Measurements from ENCODE around the gene FAM163B. TPM values are rescaled to one million over a fixed set of nuclear protein-coding genes. Genes with fewer than 3 reads are reported as not detected.
A peak's percentile ranks its signal among the peaks of the same experiment; 100 is the strongest.

FAM163B gene
- polyA plus RNA-seq, 1 of the 3 experiments (the other 2 are of a cell fraction) = 0.05 TPM

- CTCF ChIA-PET = interaction anchor here (1.0 to 2.8 kb wide), 5 partner anchors 8 to 28 kb away, joined by 3 to 9 read pairs (median 4); partner anchors contain the start of gene ADAMTSL2
- no peaks in the 10 kb centered on the region for H3K27me3 ChIP-seq (ENCODE audit: insufficient read depth)
- no peak for TF ChIP-seq IRF3 (IDR thresholded peaks at IDR 0.05; ENCODE audit: low read depth, low read length)
- no peak for TF ChIP-seq FOXJ3 (CRISPR knock-in tag; IDR thresholded peaks at IDR 0.05)
- TF ChIP-seq TAF1 (IDR thresholded peaks at IDR 0.05; ENCODE audit: borderline replicate concordance, low read depth, low read length) = no peak
- peaks cover 0 to 2% of the 10 kb centered on the region in 2 experiments for H3K36me3 ChIP-seq (replicated peaks in 1 of 2; ENCODE audit: control insufficient read depth in 1 of 2, insufficient read depth in 2 of 2, low read length in 1 of 2)
- no peak overlapping the region for H2AFZ ChIP-seq (ENCODE audit: low read depth)
- no peak overlapping the region for H3K4me3 ChIP-seq (ENCODE audit: low read depth in 2 of 2, low read length in 1 of 2)
- peak overlapping the region in 1 of 2 experiments; percentile 43; a peak in 1 of 4 replicates for H3K27ac ChIP-seq (ENCODE audit: low read depth in 2 of 2, low read length in 1 of 2)
- H3K4me1 ChIP-seq (ENCODE audit: control insufficient read depth in 1 of 2, insufficient read depth in 2 of 2, low read depth in 1 of 2, low read length in 1 of 2) = peaks cover 0 to 28% of the 10 kb centered on the region in 2 experiments; a peak in 1 of 4 replicates
- WGBS (ENCODE audit: low lambda C conversion rate) = 52% methylated on average over 8 of the region's 16 CpGs
- H3K9me3 ChIP-seq = no peaks in the 10 kb centered on the region
- no peaks in the 10 kb centered on the region for H3K79me2 ChIP-seq (ENCODE audit: insufficient read depth)
- POLR2A ChIA-PET = interaction anchor here (0.6 to 1.6 kb wide), 6 partner anchors 8 to 98 kb away, joined by 3 to 6 read pairs (median 4); partner anchors contain the start of gene ADAMTSL2
- no peak overlapping the region for H3K4me2 ChIP-seq
- no peaks in the 10 kb centered on the region for H3F3A ChIP-seq (replicated peaks; ENCODE audit: insufficient read depth)
- H3K9ac ChIP-seq = no peak overlapping the region
- H4K20me1 ChIP-seq (ENCODE audit: insufficient read depth) = no peaks in the 10 kb centered on the region
- no peak for DNase-seq
- H3K9me2 ChIP-seq = no peaks in the 10 kb centered on the region
Observed at GRCh38 chr9:133543772-133544467, 65.3 kb downstream of the FAM163B start.

GRCh38 chr9:133542002-133542401, 67.2 kb downstream of the FAM163B start:
- no peaks in the 10 kb centered on the region for H3K9me2 ChIP-seq
- H3K9me3 ChIP-seq = no peaks in the 10 kb centered on the region
- H3F3A ChIP-seq (replicated peaks; ENCODE audit: insufficient read depth) = no peaks in the 10 kb centered on the region
- H3K27me3 ChIP-seq (ENCODE audit: insufficient read depth) = no peaks in the 10 kb centered on the region
- ChIA-PET POLR2A (no interaction called here), CTCF (interaction anchor here (1.2 kb wide), 1 partner anchor 185 kb away, joined by 3 read pairs; no protein-coding TSS in a partner anchor)
- TF ChIP-seq MAX (IDR thresholded peaks at IDR 0.05; ENCODE audit: low read depth) (no peak), RFX5 (IDR thresholded peaks at IDR 0.05; ENCODE audit: low read length) (no peak), USF2 (IDR thresholded peaks at IDR 0.05; ENCODE audit: borderline replicate concordance, low read depth, low read length) (no peak), ELF1 (IDR thresholded peaks at IDR 0.05) (no peak), IRF3 (IDR thresholded peaks at IDR 0.05; ENCODE audit: low read depth, low read length) (no peak), FOSL2 (IDR thresholded peaks at IDR 0.05; ENCODE audit: borderline replicate concordance, low read depth) (no peak)
- no peak overlapping the region for H2AFZ ChIP-seq (ENCODE audit: low read depth)
- H3K36me3 ChIP-seq (replicated peaks in 1 of 2; ENCODE audit: control insufficient read depth in 1 of 2, insufficient read depth in 2 of 2, low read length in 1 of 2) = peaks cover 0 to 2% of the 10 kb centered on the region in 2 experiments
- no peak overlapping the region for H3K4me3 ChIP-seq (ENCODE audit: low read depth in 2 of 2, low read length in 1 of 2)
- H3K9ac ChIP-seq = no peak overlapping the region
- H4K20me1 ChIP-seq (ENCODE audit: insufficient read depth) = no peaks in the 10 kb centered on the region
- no peak overlapping the region; a peak in 1 of 4 replicates for H3K27ac ChIP-seq (ENCODE audit: low read depth in 2 of 2, low read length in 1 of 2)
- no peak overlapping the region for H3K4me2 ChIP-seq
- no peak for DNase-seq
- no peaks in the 10 kb centered on the region for H3K79me2 ChIP-seq (ENCODE audit: insufficient read depth)
- WGBS (ENCODE audit: low lambda C conversion rate) = 74% methylated on average over 13 of the region's 13 CpGs
- H3K4me1 ChIP-seq (ENCODE audit: control insufficient read depth in 1 of 2, insufficient read depth in 2 of 2, low read depth in 1 of 2, low read length in 1 of 2) = peaks cover 0 to 40% of the 10 kb centered on the region in 2 experiments; a peak in 1 of 4 replicates

Measured in SK-N-SH (cell line).